ENCODE results near the gene POU2F2.
A peak's percentile ranks its signal among the peaks of the same experiment; 100 is the strongest.
"Not testable (repeated sequence)": the region's sequence is repeated elsewhere in the genome, so short reads cannot be mapped to it uniquely, and the experiment has no call there.

Gene POU2F2

GRCh38 chr19:42124386-42124901, 7.8 kb downstream of the POU2F2 start:
- no peak for DNase-seq

DNA sequence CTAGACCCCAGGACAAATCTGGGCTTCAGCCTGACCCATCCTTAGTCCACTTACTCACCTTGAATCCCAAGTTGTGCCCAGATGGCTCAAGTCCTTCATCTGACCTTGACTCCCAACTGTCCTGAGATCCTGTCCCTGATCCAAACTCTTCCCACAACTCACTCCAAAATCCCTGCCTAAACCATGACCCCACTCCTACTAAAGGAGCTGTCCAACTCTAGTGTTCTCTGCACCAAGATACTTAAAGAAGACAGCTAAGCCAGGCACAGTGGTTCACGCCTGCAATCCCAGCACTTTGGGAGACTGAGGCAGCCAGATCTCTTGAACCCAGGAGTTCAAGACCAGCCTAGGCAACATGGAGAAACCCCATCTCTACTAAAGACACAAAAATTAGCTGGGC, 8.5 kb downstream of the POU2F2 start:
- DNase-seq: no peak

DNA sequence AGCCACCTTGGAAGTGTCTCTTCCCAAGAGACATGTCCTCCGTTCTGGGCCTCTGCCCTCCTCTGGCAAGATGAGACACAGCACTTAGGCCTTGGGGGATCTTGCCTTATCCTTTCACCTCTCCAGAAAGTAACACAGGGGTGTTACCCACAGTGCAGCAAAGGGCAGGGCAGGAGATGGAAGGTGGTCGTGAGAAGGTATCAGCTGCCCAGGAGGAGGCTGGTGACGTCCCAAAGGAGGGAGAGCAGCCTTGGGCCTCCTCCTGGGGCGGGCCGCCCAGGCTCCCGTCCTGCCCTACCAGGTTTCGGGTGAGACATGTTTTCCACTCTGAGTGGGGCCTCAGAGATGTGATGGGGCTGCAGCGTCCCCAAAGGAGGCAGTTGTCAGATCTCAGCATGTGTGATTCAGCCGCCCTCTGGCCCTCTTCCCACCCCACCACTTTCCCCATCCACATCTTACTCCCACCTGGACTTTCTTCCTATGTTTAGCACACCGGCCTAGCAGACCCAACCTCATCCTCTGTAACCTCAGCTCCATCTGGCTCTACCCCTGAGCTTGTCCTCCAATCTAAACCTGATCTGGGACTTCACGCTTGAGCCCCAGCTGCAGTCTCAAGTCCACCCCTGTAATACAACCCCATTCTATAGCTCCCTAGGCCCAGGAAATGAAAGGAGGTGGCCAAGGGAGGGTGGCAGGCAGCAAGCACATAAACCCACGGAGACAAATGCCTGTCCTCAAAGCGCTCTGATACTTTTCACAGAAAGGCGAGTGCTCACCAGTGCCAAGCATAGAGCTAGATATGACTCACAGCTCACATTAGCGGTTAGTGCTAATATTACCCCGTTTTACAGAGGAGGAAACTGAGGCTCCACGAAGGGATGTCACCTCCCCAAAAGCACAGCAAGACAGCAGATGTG, 9.3 kb downstream of the POU2F2 start:
- no peak for DNase-seq

DNA sequence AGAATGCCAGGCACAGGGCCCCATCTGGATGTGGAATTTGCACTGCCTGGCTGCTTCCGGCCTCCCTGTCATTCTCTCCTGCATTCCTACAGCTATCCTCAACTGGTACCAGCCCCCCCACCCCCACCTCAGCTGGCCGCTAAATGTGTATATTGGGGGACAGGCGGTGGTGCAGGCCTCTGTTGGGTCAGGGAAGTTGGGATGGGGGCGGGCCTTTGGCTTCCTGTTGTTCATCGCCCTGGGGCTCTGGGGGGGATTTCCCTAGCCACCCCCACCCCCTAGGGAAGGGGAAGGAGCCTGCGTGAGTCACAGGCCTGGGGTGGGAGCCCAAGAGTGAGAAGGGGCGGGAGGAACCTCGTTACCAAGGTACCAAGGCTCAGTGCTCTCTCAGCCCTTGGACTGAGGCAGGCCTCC, 10.6 kb downstream of the POU2F2 start:
- peak in 8 of 14 donors; percentile 5 to 60 (median 22) for DNase-seq

- no peak for DNase-seq
These were observed 11.1 kb downstream of the POU2F2 start for GRCh38 chr19:42121036-42121621.

DNA sequence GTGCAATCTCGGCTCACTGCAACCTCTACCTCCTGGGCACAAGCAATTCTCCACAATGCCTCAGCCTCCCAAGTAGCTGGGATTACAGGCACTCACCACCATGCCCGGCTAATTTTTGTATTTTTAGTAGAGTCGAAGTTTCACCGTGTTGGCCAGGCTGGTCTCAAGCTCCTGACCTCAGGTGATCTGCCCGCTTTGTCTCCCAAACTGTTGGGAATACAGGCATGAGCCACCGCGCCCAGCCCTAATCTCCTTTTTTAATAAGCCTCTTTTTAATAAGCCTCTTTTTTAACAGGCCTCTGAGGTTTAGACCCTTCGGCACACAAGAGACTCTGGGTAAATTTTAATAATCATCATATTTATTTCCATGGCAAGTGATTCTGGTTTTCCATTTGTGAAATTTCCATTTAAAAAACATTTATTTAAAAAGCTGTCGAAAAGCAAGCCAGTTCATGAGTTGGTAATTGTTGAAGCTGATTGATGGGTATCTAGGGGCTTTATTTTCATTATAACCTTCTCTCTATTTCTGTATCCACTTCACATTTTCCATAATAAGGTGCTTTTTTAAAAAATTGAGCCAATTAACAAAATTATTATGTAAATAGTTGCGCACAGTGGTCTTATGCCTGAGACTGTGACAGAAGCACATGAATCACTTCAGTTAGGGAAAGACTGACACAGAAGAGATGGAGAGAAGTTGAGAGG, 11.8 kb downstream of the POU2F2 start:
- DNase-seq: no peak

GRCh38 chr19:42117076-42117475, 15.2 kb downstream of the POU2F2 start:
- no peak for DNase-seq

- no peak for DNase-seq
These were observed 15.8 kb downstream of the POU2F2 start for GRCh38 chr19:42116308-42117075.

GRCh38 chr19:42115705-42116104, 16.5 kb downstream of the POU2F2 start:
- no peak for DNase-seq

GRCh38 chr19:42115219-42115618, 17.0 kb downstream of the POU2F2 start:
- DNase-seq: no peak

DNA sequence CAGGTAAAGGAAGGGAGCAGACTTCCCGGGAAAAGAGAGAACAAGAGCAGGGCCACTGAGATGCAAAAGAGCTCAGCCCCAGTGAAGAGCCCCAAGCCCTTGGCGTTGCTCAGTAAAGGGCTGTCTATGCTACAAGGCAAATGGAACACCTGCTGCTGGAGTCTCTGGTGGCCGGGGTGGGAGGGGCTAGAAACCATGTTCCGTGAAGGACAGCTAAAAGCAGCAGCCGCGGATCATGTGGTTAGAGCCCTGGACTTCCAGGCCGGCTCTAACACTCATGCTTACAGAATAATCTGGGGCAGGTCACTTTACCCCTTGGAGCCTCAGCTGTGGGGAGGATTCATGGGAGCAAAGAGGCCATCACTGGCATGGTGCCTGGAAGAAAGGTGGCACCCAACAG, 17.8 kb downstream of the POU2F2 start:
- DNase-seq: no peak

DNA sequence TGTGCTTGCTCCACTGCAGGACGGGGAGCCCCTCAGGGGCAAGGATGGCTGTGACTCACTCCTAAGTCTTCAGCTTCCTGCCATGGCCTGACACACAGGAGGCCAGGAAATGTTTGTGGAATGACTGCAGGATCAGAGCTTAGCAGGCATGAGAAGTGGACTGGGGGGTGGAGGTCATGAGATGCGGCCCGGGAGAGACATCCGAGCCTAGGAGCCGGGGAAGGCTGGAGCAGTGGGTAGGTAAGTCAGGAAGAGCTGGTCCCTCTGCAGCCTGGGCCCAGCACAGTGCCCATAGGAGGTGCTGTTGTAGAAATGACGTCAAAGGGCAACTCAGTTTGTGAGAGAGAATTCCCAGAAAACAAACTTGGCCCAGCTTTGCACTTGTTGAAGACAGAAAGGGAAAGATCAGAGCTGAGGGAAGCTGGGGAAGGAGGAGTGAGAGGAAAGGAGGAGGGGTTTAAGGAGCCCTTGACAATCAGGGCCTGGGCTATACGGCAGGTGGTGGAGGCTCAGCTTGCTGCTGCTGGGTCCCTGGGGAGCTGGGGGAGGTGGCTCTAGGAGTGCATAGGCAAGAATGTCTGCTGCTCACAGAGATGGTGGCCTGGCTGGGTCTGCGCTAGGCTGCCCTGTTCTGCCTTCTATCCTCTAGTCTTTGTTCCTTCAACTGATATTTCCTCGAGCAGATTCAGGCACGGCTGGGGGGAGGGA, 18.5 kb downstream of the POU2F2 start:
- no peak for DNase-seq

GRCh38 chr19:42111811-42112210, 20.4 kb downstream of the POU2F2 start:
- DNase-seq: no peak

DNA sequence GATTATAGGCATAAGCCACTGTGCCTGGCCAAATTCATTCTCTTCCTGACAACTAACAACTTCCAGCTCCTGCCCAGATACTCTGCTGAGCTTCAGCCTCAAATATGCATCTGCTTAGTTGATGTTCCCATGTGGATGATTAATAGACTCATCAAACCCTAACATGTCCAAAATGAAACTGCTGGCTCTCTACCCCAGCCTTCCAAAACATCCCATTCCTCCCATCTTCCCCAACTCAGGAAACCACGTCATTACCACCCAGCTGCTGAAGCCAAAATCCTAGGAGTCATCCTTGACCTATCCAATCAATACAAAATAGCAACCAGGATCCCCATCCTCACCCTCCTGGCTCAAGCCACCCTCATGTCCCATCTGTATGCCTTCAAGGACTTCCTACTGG, 20.9 kb downstream of the POU2F2 start:
- DNase-seq: no peak

DNA sequence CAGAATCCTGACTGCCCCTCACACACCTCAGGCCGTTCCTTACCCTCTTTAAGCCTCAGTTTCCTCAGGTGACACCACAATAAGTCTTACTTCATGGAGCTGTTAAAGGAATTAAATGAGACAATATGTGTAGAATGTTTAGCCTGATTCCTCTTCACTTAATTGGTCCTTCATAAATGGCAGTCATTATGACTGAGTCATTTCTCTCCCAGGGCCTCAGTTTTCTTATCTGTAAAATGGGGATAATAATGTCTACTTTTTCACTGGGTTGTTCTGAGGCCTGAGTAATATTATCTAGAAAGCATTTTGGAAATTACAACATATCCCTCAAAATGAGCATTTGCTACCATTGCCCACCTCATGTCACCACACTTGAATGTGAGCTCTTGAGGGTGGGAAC, 21.6 kb downstream of the POU2F2 start:
- DNase-seq: no peak

- no peak for DNase-seq
These were observed 22.4 kb downstream of the POU2F2 start for GRCh38 chr19:42109896-42110295.

GRCh38 chr19:42108527-42109389, 23.5 kb downstream of the POU2F2 start:
- DNase-seq: peak in 11 of 14 donors; percentile 4 to 69 (median 26)

DNA sequence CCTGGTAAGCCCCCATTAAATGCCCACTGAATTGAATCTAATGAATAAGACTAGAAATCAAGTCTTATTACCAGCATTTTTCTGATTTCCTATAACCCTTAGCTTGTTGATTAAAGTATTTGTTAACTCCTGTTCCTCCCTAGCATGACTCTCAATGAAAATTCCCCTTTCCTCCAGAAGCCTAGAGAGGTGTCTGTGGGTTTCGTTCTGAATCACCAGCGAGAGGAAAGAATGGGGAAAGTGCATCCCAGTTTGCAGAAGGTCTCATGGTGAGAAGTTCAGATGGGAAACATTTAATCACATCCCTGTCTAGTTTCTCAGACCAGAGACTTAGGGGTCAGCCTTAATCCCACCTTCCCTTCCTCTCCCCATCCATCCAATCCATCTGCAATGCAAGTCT, 26.9 kb downstream of the POU2F2 start:
- no peak for DNase-seq

DNA sequence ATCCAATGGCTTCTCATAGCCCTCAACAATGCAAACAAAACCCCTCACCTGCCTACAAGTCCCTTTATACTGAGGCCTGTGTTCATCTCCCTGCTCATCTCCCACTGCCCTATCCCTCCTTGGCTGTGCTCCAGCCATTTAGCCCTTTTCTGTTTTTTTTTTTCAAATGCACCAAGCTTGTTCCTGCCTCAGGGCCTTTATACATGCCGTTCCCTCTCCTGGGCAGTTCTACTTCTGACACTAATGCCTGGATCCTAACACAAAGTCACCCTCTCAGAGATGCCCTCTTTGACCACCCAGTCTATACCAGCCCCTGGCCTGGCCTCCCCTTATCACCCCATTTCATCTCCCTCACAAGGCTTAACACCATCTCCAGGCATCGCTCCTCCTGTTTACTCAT, 29.4 kb downstream of the POU2F2 start:
- DNase-seq: no peak

GRCh38 chr19:42100241-42100640, 32.0 kb downstream of the POU2F2 start:
- DNase-seq: not testable (repeated sequence)

All from C1 segment of cervical spinal cord (tissue), 14 donors.